Hepatocyte (in vitro differentiated cells): ENCODE measurements around the gene SDC3.

Source experiments
- CTCF ChIP-seq: fragments of 200-600 bp; sonication (generic); IDR thresholded peaks from 2 replicates; pipeline ENCODE4 v1.5.1; 2016; ENCODE audit warnings: antibody characterized with exemption, mild to moderate bottlenecking; ENCODE audit not compliant: poor library complexity
- EZH2 ChIP-seq: fragments of 200-600 bp; sonication (generic); IDR thresholded peaks from 2 replicates; pipeline ENCODE4 v1.6.1; 2016; ENCODE audit warnings: antibody characterized with exemption, mild to moderate bottlenecking, borderline replicate concordance
- EZH2phosphoT487 ChIP-seq: fragments of 200-600 bp; sonication (generic); IDR thresholded peaks from one replicate; pipeline ENCODE4 v1.6.1; 2018; ENCODE audit warnings: antibody characterized with exemption, mild to moderate bottlenecking, low read depth, moderate library complexity; ENCODE audit not compliant: unreplicated experiment, severe bottlenecking

GRCh38 chr1:30904191-30904961, 4.2 kb downstream of the SDC3 start:
- TF ChIP-seq CTCF = no peak
- no peak for TF ChIP-seq EZH2
- no peak for TF ChIP-seq EZH2phosphoT487
